ENCODE measurements around the gene BCAN. TPM values are rescaled to one million over a fixed set of nuclear protein-coding genes. Genes with fewer than 3 reads are reported as not detected.

BCAN gene
- total and polyA plus RNA-seq, 4 donors = 181 to 1,252 (median 607) TPM

GRCh38 chr1:156681196-156681960 lies 39.5 kb downstream of the BCAN start:
- Histone ChIP-seq H3K4me3 (ENCODE audit: low read depth, low read length) (no peak overlapping the region), H3K4me1 (ENCODE audit: control insufficient read depth, insufficient read depth, low read length) (peaks cover 15% of the 10 kb centered on the region), H3K27ac (ENCODE audit: low read depth, low read length) (no peak overlapping the region), H3K9me3 (ENCODE audit: control insufficient read depth, insufficient read depth, low read length) (no peaks in the 10 kb centered on the region), H3K36me3 (ENCODE audit: control insufficient read depth, insufficient read depth, low read length) (no peaks in the 10 kb centered on the region), H3K27me3 (ENCODE audit: control insufficient read depth, insufficient read depth, low read length) (peaks cover 15% of the 10 kb centered on the region)
- DNase-seq (ENCODE audit: low read depth in 4 of 6, low spot score in 6 of 6) = no peak
- 97% methylated on average over 4 of the region's 8 CpGs for WGBS (ENCODE audit: insufficient coverage)

GRCh38 chr1:156682166-156682890 lies 40.4 kb downstream of the BCAN start:
- WGBS (ENCODE audit: insufficient coverage) = 100% methylated on average over 1 of the region's 5 CpGs
- no peaks in the 10 kb centered on the region for H3K9me3 ChIP-seq (ENCODE audit: control insufficient read depth, insufficient read depth, low read length)
- H3K27ac ChIP-seq (ENCODE audit: low read depth, low read length) = no peak overlapping the region
- H3K4me1 ChIP-seq (ENCODE audit: control insufficient read depth, insufficient read depth, low read length) = peaks cover 7% of the 10 kb centered on the region
- H3K4me3 ChIP-seq (ENCODE audit: low read depth, low read length) = no peak overlapping the region
- no peak for DNase-seq (ENCODE audit: low read depth in 4 of 6, low spot score in 6 of 6)
- no peaks in the 10 kb centered on the region for H3K36me3 ChIP-seq (ENCODE audit: control insufficient read depth, insufficient read depth, low read length)
- H3K27me3 ChIP-seq (ENCODE audit: control insufficient read depth, insufficient read depth, low read length) = peaks cover 11% of the 10 kb centered on the region

- DNase-seq (ENCODE audit: low read depth in 4 of 6, low spot score in 6 of 6) = no peak
- Histone ChIP-seq H3K4me1 (ENCODE audit: control insufficient read depth, insufficient read depth, low read length) (peaks cover 4% of the 10 kb centered on the region), H3K27ac (ENCODE audit: low read depth, low read length) (no peak overlapping the region), H3K27me3 (ENCODE audit: control insufficient read depth, insufficient read depth, low read length) (peaks cover 3% of the 10 kb centered on the region), H3K4me3 (ENCODE audit: low read depth, low read length) (no peak overlapping the region), H3K9me3 (ENCODE audit: control insufficient read depth, insufficient read depth, low read length) (no peaks in the 10 kb centered on the region), H3K36me3 (ENCODE audit: control insufficient read depth, insufficient read depth, low read length) (no peaks in the 10 kb centered on the region)
- no CpG with 5 or more reads among the region's 5 CpGs for WGBS (ENCODE audit: insufficient coverage)
Measured at GRCh38 chr1:156684227-156684782, 42.4 kb downstream of the BCAN start.

- Histone ChIP-seq H3K36me3 (ENCODE audit: control insufficient read depth, insufficient read depth, low read length) (no peaks in the 10 kb centered on the region), H3K27ac (ENCODE audit: low read depth, low read length) (peak overlapping the region; percentile 15), H3K27me3 (ENCODE audit: control insufficient read depth, insufficient read depth, low read length) (peaks cover 19% of the 10 kb centered on the region), H3K4me3 (ENCODE audit: low read depth, low read length) (peak overlapping the region; percentile 32), H3K9me3 (ENCODE audit: control insufficient read depth, insufficient read depth, low read length) (no peaks in the 10 kb centered on the region), H3K4me1 (ENCODE audit: control insufficient read depth, insufficient read depth, low read length) (peaks cover 43% of the 10 kb centered on the region)
- under 1% methylated on average over 20 of the region's 23 CpGs for WGBS (ENCODE audit: insufficient coverage)
- peak in 3 of 6 donors; percentile 56 to 92 (median 91) for DNase-seq (ENCODE audit: low read depth in 4 of 6, low spot score in 6 of 6)
Measured at GRCh38 chr1:156689035-156689952, 47.4 kb downstream of the BCAN start.

GRCh38 chr1:156689953-156690674 lies 48.2 kb downstream of the BCAN start:
- H3K9me3 ChIP-seq (ENCODE audit: control insufficient read depth, insufficient read depth, low read length) = no peaks in the 10 kb centered on the region
- H3K36me3 ChIP-seq (ENCODE audit: control insufficient read depth, insufficient read depth, low read length) = no peaks in the 10 kb centered on the region
- no peak overlapping the region for H3K27ac ChIP-seq (ENCODE audit: low read depth, low read length)
- peaks cover 19% of the 10 kb centered on the region for H3K27me3 ChIP-seq (ENCODE audit: control insufficient read depth, insufficient read depth, low read length)
- peak in 2 of 6 donors; percentile 60 to 61 for DNase-seq (ENCODE audit: low read depth in 4 of 6, low spot score in 6 of 6)
- peak overlapping the region; percentile 32 for H3K4me3 ChIP-seq (ENCODE audit: low read depth, low read length)
- H3K4me1 ChIP-seq (ENCODE audit: control insufficient read depth, insufficient read depth, low read length) = peaks cover 43% of the 10 kb centered on the region
- 22% methylated on average over 9 of the region's 10 CpGs for WGBS (ENCODE audit: insufficient coverage)

- no peak for DNase-seq (ENCODE audit: low read depth in 4 of 6, low spot score in 6 of 6)
- WGBS (ENCODE audit: insufficient coverage) = 38% methylated on average over 5 of the region's 8 CpGs
- Histone ChIP-seq H3K27ac (ENCODE audit: low read depth, low read length) (no peak overlapping the region), H3K9me3 (ENCODE audit: control insufficient read depth, insufficient read depth, low read length) (no peaks in the 10 kb centered on the region), H3K27me3 (ENCODE audit: control insufficient read depth, insufficient read depth, low read length) (peaks cover 19% of the 10 kb centered on the region), H3K4me1 (ENCODE audit: control insufficient read depth, insufficient read depth, low read length) (peaks cover 43% of the 10 kb centered on the region), H3K4me3 (ENCODE audit: low read depth, low read length) (no peak overlapping the region), H3K36me3 (ENCODE audit: control insufficient read depth, insufficient read depth, low read length) (no peaks in the 10 kb centered on the region)
Measured at GRCh38 chr1:156690675-156691036, 48.7 kb downstream of the BCAN start.

GRCh38 chr1:156691191-156691590 lies 49.3 kb downstream of the BCAN start:
- 53% methylated on average over 9 of the region's 10 CpGs for WGBS (ENCODE audit: insufficient coverage)
- no peak overlapping the region for H3K27ac ChIP-seq (ENCODE audit: low read depth, low read length)
- no peak for DNase-seq (ENCODE audit: low read depth in 4 of 6, low spot score in 6 of 6)
- peaks cover 19% of the 10 kb centered on the region for H3K27me3 ChIP-seq (ENCODE audit: control insufficient read depth, insufficient read depth, low read length)
- H3K9me3 ChIP-seq (ENCODE audit: control insufficient read depth, insufficient read depth, low read length) = no peaks in the 10 kb centered on the region
- H3K4me3 ChIP-seq (ENCODE audit: low read depth, low read length) = no peak overlapping the region
- H3K4me1 ChIP-seq (ENCODE audit: control insufficient read depth, insufficient read depth, low read length) = peaks cover 43% of the 10 kb centered on the region
- no peaks in the 10 kb centered on the region for H3K36me3 ChIP-seq (ENCODE audit: control insufficient read depth, insufficient read depth, low read length)

- Histone ChIP-seq H3K4me1 (ENCODE audit: control insufficient read depth, insufficient read depth, low read length) (peaks cover 43% of the 10 kb centered on the region), H3K27me3 (ENCODE audit: control insufficient read depth, insufficient read depth, low read length) (peaks cover 19% of the 10 kb centered on the region), H3K9me3 (ENCODE audit: control insufficient read depth, insufficient read depth, low read length) (no peaks in the 10 kb centered on the region), H3K36me3 (ENCODE audit: control insufficient read depth, insufficient read depth, low read length) (no peaks in the 10 kb centered on the region), H3K27ac (ENCODE audit: low read depth, low read length) (no peak overlapping the region), H3K4me3 (ENCODE audit: low read depth, low read length) (no peak overlapping the region)
- no peak for DNase-seq (ENCODE audit: low read depth in 4 of 6, low spot score in 6 of 6)
- WGBS (ENCODE audit: insufficient coverage) = 41% methylated on average over 18 of the region's 20 CpGs
Measured at GRCh38 chr1:156691665-156692440, 49.9 kb downstream of the BCAN start.
